Thyroid gland (tissue), 4 donors: ENCODE results near the gene CARD11. TPM values are rescaled to one million over a fixed set of nuclear protein-coding genes. Genes with fewer than 3 reads are reported as not detected.

ENCODE experiments used
- DNase-seq, 2 donors: peaks; one replicate each; pipeline ENCODE4 v3.0.0-alpha.2; 2019
- H3K27ac ChIP-seq, 3 donors: fragments of 200-600 bp; sonication (generic); 1 replicate in 2 of 3; 2 replicates in 1 of 3; pipeline ENCODE4 v1.5.1; 2016 to 2019; ENCODE audit warnings: mild to moderate bottlenecking in 1 of 3, moderate library complexity in 1 of 3
- H3K27me3 ChIP-seq: fragments of 200-600 bp; sonication (generic); one replicate; pipeline ENCODE4 v1.5.1; 2019
- H3K36me3 ChIP-seq, 2 donors: fragments of 200-600 bp; sonication (generic); one replicate each; pipeline ENCODE4 v1.5.1; 2016 to 2019
- H3K4me1 ChIP-seq, 2 donors: fragments of 200-600 bp; sonication (generic); one replicate each; pipeline ENCODE4 v1.5.1; 2017 to 2019
- H3K4me3 ChIP-seq, 3 donors: fragments of 200-600 bp; sonication (generic); replicated peaks in 1 of 3; 1 replicate in 2 of 3; 2 replicates in 1 of 3; pipeline ENCODE4 v1.5.1; 2016; ENCODE audit warnings: mild to moderate bottlenecking in 1 of 3
- H3K9me3 ChIP-seq: fragments of 200-600 bp; sonication (generic); one replicate; pipeline ENCODE4 v1.5.1; 2017
- POLR2A ChIP-seq, 2 donors: fragments of 450-650 bp; IDR thresholded peaks; one replicate each; pipeline ENCODE4 v1.6.1; 2017; ENCODE audit warnings: antibody characterized with exemption in 2 of 2, mild to moderate bottlenecking in 2 of 2, moderate library complexity in 1 of 2
- WGBS, 2 donors: methylation state at CpG; one replicate each; pipeline ENCODE4 v1.1.5; 2017; 5-methylcytosine and 5-hydroxymethylcytosine counted together
- intact Hi-C: fragments of 100-400 bp; cut with DNase I; formaldehyde crosslinking; loops from one replicate; pipeline ENCODE4 v1.15.1; 2023
- total RNA-seq, 4 donors: library from RNA; depleted of rRNA; stranded (reverse); fragments of >200 nt; gene quantifications; one replicate each; pipeline ENCODE4 v1.2.3, GENCODE V29; 2016
- TF ChIP-seq, protein P1 (sequence below), 6 experiments: fragments of 200-600 bp in 3 of 6; fragments of 450-650 bp in 3 of 6; sonication (generic) in 3 of 6; IDR thresholded peaks; one replicate each; pipeline ENCODE4 v1.5.1; 2016 to 2019; ENCODE audit warnings: antibody characterized with exemption in 6 of 6, mild to moderate bottlenecking in 2 of 6, inconsistent platforms in 1 of 6, moderate library complexity in 1 of 6

Gene CARD11
- total RNA-seq, 4 donors from 2014 or later, result 0.45 to 7.7 (median 1.9) TPM

DNA sequence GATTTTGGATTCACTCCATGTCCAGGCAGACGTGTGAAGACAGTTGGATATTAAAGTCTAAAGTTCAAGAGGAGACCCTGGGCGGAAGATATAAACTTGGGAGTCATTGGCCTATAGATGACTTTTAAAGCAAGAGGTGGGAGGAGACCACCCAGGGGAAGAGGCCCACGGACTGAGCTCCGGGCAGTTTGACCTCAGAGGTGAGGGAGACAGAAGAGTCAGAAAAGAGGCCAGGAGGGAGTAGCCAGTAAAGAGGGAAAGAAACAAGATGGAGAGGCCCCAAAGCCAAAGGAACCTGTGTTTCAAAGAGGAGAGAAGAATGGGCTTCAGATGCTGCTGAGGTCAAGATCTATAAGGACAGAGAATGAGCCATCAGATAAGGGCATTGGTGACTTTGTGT, 11.4 kb downstream of the CARD11 start:
- intact Hi-C loops, result no loop called here
- WGBS, 2 donors, result 73 to 78% methylated on average over 4 of the region's 4 CpGs
- Histone ChIP-seq H3K27ac (no peak overlapping the region), H3K36me3 (no peaks in the 10 kb centered on the region), H3K27me3 (no peaks in the 10 kb centered on the region), H3K9me3 (no peaks in the 10 kb centered on the region), H3K4me3 (no peak overlapping the region), H3K4me1 (no peaks in the 10 kb centered on the region)
- DNase-seq, result no peak
- TF ChIP-seq, protein P1, sequence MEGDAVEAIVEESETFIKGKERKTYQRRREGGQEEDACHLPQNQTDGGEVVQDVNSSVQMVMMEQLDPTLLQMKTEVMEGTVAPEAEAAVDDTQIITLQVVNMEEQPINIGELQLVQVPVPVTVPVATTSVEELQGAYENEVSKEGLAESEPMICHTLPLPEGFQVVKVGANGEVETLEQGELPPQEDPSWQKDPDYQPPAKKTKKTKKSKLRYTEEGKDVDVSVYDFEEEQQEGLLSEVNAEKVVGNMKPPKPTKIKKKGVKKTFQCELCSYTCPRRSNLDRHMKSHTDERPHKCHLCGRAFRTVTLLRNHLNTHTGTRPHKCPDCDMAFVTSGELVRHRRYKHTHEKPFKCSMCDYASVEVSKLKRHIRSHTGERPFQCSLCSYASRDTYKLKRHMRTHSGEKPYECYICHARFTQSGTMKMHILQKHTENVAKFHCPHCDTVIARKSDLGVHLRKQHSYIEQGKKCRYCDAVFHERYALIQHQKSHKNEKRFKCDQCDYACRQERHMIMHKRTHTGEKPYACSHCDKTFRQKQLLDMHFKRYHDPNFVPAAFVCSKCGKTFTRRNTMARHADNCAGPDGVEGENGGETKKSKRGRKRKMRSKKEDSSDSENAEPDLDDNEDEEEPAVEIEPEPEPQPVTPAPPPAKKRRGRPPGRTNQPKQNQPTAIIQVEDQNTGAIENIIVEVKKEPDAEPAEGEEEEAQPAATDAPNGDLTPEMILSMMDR (IDR thresholded peaks at IDR 0.05), result no peak
- no peak for TF ChIP-seq POLR2A (IDR thresholded peaks at IDR 0.05)

DNA sequence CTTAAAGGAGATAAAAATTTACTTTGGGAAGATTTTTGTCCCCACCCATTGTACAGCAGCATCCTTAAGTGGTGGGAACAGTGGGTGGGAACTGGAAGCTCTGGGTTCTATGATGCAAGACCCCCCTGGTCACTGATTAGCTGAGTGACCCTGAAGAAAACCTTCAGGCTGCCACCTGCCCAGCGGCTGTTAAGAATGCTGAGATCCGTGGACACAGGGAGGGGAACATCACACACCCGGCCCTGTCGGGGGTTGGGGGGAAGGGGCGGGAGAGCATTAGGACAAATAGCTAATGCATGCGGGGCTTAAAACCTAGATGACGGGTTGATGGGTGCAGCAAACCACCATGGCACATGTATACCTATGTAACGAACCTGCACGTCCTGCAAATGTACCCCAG, 14.5 kb downstream of the CARD11 start:
- Histone ChIP-seq H3K27me3 (no peaks in the 10 kb centered on the region), H3K9me3 (no peaks in the 10 kb centered on the region), H3K27ac (no peak overlapping the region), H3K36me3 (no peaks in the 10 kb centered on the region), H3K4me1 (no peaks in the 10 kb centered on the region), H3K4me3 (no peak overlapping the region)
- TF ChIP-seq, protein P1 (IDR thresholded peaks at IDR 0.05), result no peak
- TF ChIP-seq POLR2A (IDR thresholded peaks at IDR 0.05), result no peak
- intact Hi-C loops, result no loop called here
- DNase-seq, result no peak
- 61 to 69% methylated on average over 9 of the region's 9 CpGs for WGBS, 2 donors

GRCh38 chr7:3028758-3029093, 14.9 kb downstream of the CARD11 start:
- H3K9me3 ChIP-seq, result no peaks in the 10 kb centered on the region
- H3K36me3 ChIP-seq, result no peaks in the 10 kb centered on the region
- H3K4me1 ChIP-seq, result no peaks in the 10 kb centered on the region
- H3K4me3 ChIP-seq, result no peak overlapping the region
- H3K27ac ChIP-seq, result no peak overlapping the region
- WGBS, 2 donors, result 65 to 72% methylated on average over 5 of the region's 5 CpGs
- intact Hi-C loops, result no loop called here
- no peak for DNase-seq
- TF ChIP-seq, protein P1 (IDR thresholded peaks at IDR 0.05), result no peak
- no peak for TF ChIP-seq POLR2A (IDR thresholded peaks at IDR 0.05)
- H3K27me3 ChIP-seq, result no peaks in the 10 kb centered on the region

DNA sequence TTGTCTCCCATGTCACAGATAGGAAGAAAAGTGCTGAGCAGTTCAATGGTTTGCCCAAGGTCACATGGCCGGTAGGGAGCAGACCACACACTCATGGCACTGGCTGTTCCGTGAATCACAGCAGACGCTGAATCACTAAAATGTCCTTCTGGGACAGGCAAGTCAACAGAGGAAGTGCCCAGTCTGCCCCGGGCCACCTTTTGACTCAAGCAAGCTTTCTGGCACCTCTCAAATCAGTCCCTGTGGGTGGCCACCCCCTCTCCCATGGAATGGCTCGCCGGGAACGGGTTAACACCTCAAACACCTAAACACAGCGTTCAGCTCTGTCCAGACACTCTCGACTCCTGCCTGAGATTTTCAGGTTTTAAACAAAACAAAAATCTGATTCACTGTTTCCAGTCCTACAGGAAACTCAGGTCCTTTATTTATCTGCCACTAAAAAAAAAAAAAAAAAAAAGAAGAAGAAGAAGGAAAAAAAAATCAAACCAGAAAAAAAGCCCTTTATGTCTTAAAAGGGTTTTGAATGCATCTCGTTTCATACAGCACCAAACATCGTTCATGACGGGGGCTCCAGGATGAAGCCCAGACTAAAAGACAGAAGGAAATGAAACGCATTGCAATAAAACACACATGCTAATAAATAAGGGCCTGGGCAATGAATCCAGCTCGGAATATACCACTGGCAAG, 15.5 kb downstream of the CARD11 start:
- H3K4me3 ChIP-seq, result no peak overlapping the region
- H3K4me1 ChIP-seq, result no peaks in the 10 kb centered on the region
- H3K27me3 ChIP-seq, result no peaks in the 10 kb centered on the region
- TF ChIP-seq POLR2A (IDR thresholded peaks at IDR 0.05), result no peak
- TF ChIP-seq, protein P1 (IDR thresholded peaks at IDR 0.05), result no peak
- no peak overlapping the region for H3K27ac ChIP-seq
- no peaks in the 10 kb centered on the region for H3K36me3 ChIP-seq
- intact Hi-C loops, result no loop called here
- 17 to 18% methylated on average over 14 of the region's 14 CpGs for WGBS, 2 donors
- no peaks in the 10 kb centered on the region for H3K9me3 ChIP-seq
- peak in 1 of 2 donors; percentile 7 for DNase-seq

GRCh38 chr7:3027005-3027845, 16.4 kb downstream of the CARD11 start:
- no peaks in the 10 kb centered on the region for H3K27me3 ChIP-seq
- H3K36me3 ChIP-seq, result no peaks in the 10 kb centered on the region
- H3K27ac ChIP-seq, result no peak overlapping the region
- no peak for TF ChIP-seq POLR2A (IDR thresholded peaks at IDR 0.05)
- WGBS, 2 donors, result 73 to 75% methylated on average over 20 of the region's 20 CpGs
- H3K4me1 ChIP-seq, result no peaks in the 10 kb centered on the region
- no peak overlapping the region for H3K4me3 ChIP-seq
- no peaks in the 10 kb centered on the region for H3K9me3 ChIP-seq
- intact Hi-C loops, result no loop called here
- no peak for DNase-seq
